CD14-positive monocyte (primary cell): ENCODE results near the gene CATSPER4. TPM values are rescaled to one million over a fixed set of nuclear protein-coding genes. Genes with fewer than 3 reads are reported as not detected.
"Not testable (repeated sequence)": the region's sequence is repeated elsewhere in the genome, so short reads cannot be mapped to it uniquely, and the experiment has no call there.

Experiments
- DNase-seq, 3 donors: peaks; one replicate each; pipeline ENCODE4 v3.0.0-alpha.2; 2011 to 2022
- H2AFZ ChIP-seq: 2 replicates; pipeline ENCODE4 v1.6.0; 2012; ENCODE audit warnings: mild to moderate bottlenecking, low read depth, low read length, inconsistent platforms; ENCODE audit not compliant: insufficient read depth, poor library complexity, severe bottlenecking
- H3K27ac ChIP-seq, 2 donors: 1 replicate in 1 of 2; 2 replicates in 1 of 2; pipeline ENCODE4 v1.5.1; 2012 to 2013; ENCODE audit warnings: low read length in 2 of 2, control low read depth in 1 of 2, inconsistent platforms in 1 of 2, low read depth in 1 of 2, mild to moderate bottlenecking in 1 of 2
- H3K27me3 ChIP-seq, 2 donors: one replicate each; pipeline versions ENCODE4 v1.6.0 to v1.6.1; 2011 to 2013; ENCODE audit warnings: low read length in 2 of 2; ENCODE audit not compliant: control insufficient read depth in 2 of 2, insufficient read depth in 2 of 2
- H3K36me3 ChIP-seq, 2 donors: replicated peaks in 1 of 2; 1 replicate in 1 of 2; 2 replicates in 1 of 2; pipeline versions ENCODE4 v1.5.1 to v1.6.1; 2012 to 2013; ENCODE audit warnings: low read length in 2 of 2, control low read depth in 1 of 2, inconsistent platforms in 1 of 2, mild to moderate bottlenecking in 1 of 2; ENCODE audit not compliant: insufficient read depth in 2 of 2, control insufficient read depth in 1 of 2
- H3K4me1 ChIP-seq, 2 donors: 1 replicate in 1 of 2; 2 replicates in 1 of 2; pipeline versions ENCODE4 v1.5.1 to v1.6.1; 2012 to 2013; ENCODE audit warnings: low read length in 2 of 2, control low read depth in 1 of 2, inconsistent platforms in 1 of 2, mild to moderate bottlenecking in 1 of 2, moderate library complexity in 1 of 2; ENCODE audit not compliant: insufficient read depth in 2 of 2, control insufficient read depth in 1 of 2
- H3K4me2 ChIP-seq: replicated peaks from 2 replicates; pipeline ENCODE3; 2012; ENCODE audit warnings: low read length, moderate library complexity, mild to moderate bottlenecking; ENCODE audit not compliant: poor library complexity, severe bottlenecking; ENCODE audit errors: extremely low read depth
- H3K4me3 ChIP-seq, 3 experiments: fragments of 200-600 bp in 1 of 3; sonication (generic) in 1 of 3; replicated peaks in 1 of 3; 1 replicate in 2 of 3; 2 replicates in 1 of 3; pipeline ENCODE4 v1.5.1; 2011 to 2013; ENCODE audit warnings: low read length in 3 of 3, mild to moderate bottlenecking in 3 of 3, control low read depth in 2 of 3, low read depth in 2 of 3, inconsistent platforms in 1 of 3, moderate library complexity in 1 of 3
- H3K79me2 ChIP-seq: 2 replicates; pipeline ENCODE4 v1.6.0; 2012; ENCODE audit warnings: mild to moderate bottlenecking, control low read depth, inconsistent platforms, low read length, moderate library complexity; ENCODE audit not compliant: insufficient read depth
- H3K9ac ChIP-seq: 2 replicates; pipeline ENCODE4 v1.6.0; 2017; ENCODE audit warnings: low read length, mild to moderate bottlenecking; ENCODE audit not compliant: insufficient read depth, poor library complexity, severe bottlenecking
- H3K9me3 ChIP-seq, 2 donors: replicated peaks in 1 of 2; 1 replicate in 1 of 2; 2 replicates in 1 of 2; pipeline versions ENCODE4 v1.5.1 to v1.6.1; 2012 to 2013; ENCODE audit warnings: low read length in 2 of 2, control low read depth in 1 of 2; ENCODE audit not compliant: control insufficient read depth in 1 of 2, insufficient read depth in 1 of 2
- H4K20me1 ChIP-seq: 2 replicates; pipeline ENCODE4 v1.6.0; 2012; ENCODE audit warnings: mild to moderate bottlenecking, low read length, control low read depth, moderate library complexity; ENCODE audit not compliant: insufficient read depth
- H3K27ac Mint-ChIP-seq, 7 donors: one replicate each; pipeline ENCODE4 v1.8.0; 2020; ENCODE audit warnings: mild to moderate bottlenecking in 7 of 7, mixed read lengths in 7 of 7, moderate library complexity in 6 of 7, inconsistent platforms in 2 of 7
- H3K27me3 Mint-ChIP-seq, 3 donors: one replicate each; pipeline ENCODE4 v1.8.0; 2021 to 2022; ENCODE audit warnings: low read depth in 3 of 3, mild to moderate bottlenecking in 3 of 3, mixed read lengths in 3 of 3, moderate library complexity in 3 of 3, inconsistent platforms in 1 of 3
- H3K36me3 Mint-ChIP-seq, 2 donors: one replicate each; pipeline ENCODE4 v1.8.0; 2020; ENCODE audit warnings: mixed read lengths in 2 of 2, inconsistent platforms in 1 of 2, mild to moderate bottlenecking in 1 of 2
- H3K4me1 Mint-ChIP-seq: one replicate; pipeline ENCODE4 v1.8.0; 2020; ENCODE audit warnings: mild to moderate bottlenecking, mixed read lengths
- H3K4me3 Mint-ChIP-seq, 2 donors: one replicate each; pipeline ENCODE4 v1.8.0; 2020; ENCODE audit warnings: mild to moderate bottlenecking in 2 of 2, mixed read lengths in 2 of 2, moderate library complexity in 1 of 2
- H3K9me3 Mint-ChIP-seq, 7 donors: one replicate each; pipeline ENCODE4 v1.8.0; 2020 to 2022; ENCODE audit warnings: mixed read lengths in 7 of 7, mild to moderate bottlenecking in 6 of 7, moderate library complexity in 6 of 7, inconsistent platforms in 2 of 7
- CTCF ChIP-seq: fragments of 200-600 bp; IDR thresholded peaks from one replicate; pipeline ENCODE4 v1.8.0; 2022; ENCODE audit warnings: antibody characterized with exemption, mild to moderate bottlenecking
- WGBS: methylation state at CpG from one replicate; pipeline ENCODE4 v1.1.5; 2013; ENCODE audit warnings: missing lambda C conversion rate; ENCODE audit not compliant: insufficient coverage; 5-methylcytosine and 5-hydroxymethylcytosine counted together
- intact Hi-C, 2 donors: fragments of 100-400 bp; cut with micrococcal nuclease; formaldehyde crosslinking; loops; one replicate each; pipeline versions ENCODE4 v1.15.0 to v1.15.1; 2023
- polyA plus RNA-seq, 3 donors: library from polyadenylated mRNA; depleted of rRNA in 1 of 3; unstranded in 2 of 3; stranded (reverse) in 1 of 3; fragments of 300-500 nt in 2 of 3; fragments of >200 nt in 1 of 3; fragmentation: Illumina TruSeq in 2 of 3; gene quantifications; 1 replicate in 2 of 3; 2 replicates in 1 of 3; pipeline ENCODE4 v1.2.3, GENCODE V29; 2012 to 2021

Gene CATSPER4
- polyA plus RNA-seq, 3 donors: not detected

- TF ChIP-seq CTCF: no peak
- Histone ChIP-seq H3K27me3 (peaks cover 0 to 25% of the 10 kb centered on the region in 2 donors), H3K79me2 (no peaks in the 10 kb centered on the region), H2AFZ (peak overlapping the region; percentile 81), H3K4me1 (peaks cover 10 to 13% of the 10 kb centered on the region in 2 donors), H3K4me2 (peak overlapping the region; percentile 79), H3K36me3 (no peaks in the 10 kb centered on the region), H3K9ac (peak overlapping the region; percentile 48), H3K4me3 (peak overlapping the region; percentile 17 to 70 (median 36)), H3K9me3 (no peaks in the 10 kb centered on the region), H4K20me1 (no peaks in the 10 kb centered on the region), H3K27ac (no peak overlapping the region)
- intact Hi-C loops: no loop called here
- WGBS: 10% methylated on average over 46 of the region's 50 CpGs
- peak; percentile 49 to 62 (median 49) for DNase-seq
- peaks cover 0 to 6% of the 10 kb centered on the region in 2 donors for H3K36me3 Mint-ChIP-seq
- no peak overlapping the region for H3K27ac Mint-ChIP-seq
- H3K27me3 Mint-ChIP-seq: peaks cover 33 to 43% (median 35%) of the 10 kb centered on the region in 3 donors
- peak overlapping the region; percentile 80 to 88 for H3K4me3 Mint-ChIP-seq
- peaks cover 0 to 3% (median 0%) of the 10 kb centered on the region in 7 donors for H3K9me3 Mint-ChIP-seq
- peaks cover 15% of the 10 kb centered on the region for H3K4me1 Mint-ChIP-seq
Observed at GRCh38 chr1:26225033-26225831, 34.8 kb downstream of the CATSPER4 start.

GRCh38 chr1:26230682-26231081 lies 40.3 kb downstream of the CATSPER4 start:
- intact Hi-C loops: loop anchor here in 1 of 2 donors (5.0 kb wide), 1 partner anchor 63 kb away; the partner anchor contains the start of genes C1orf232 and ZNF593
- peaks cover 19 to 22% of the 10 kb centered on the region in 2 donors for H3K4me1 ChIP-seq
- peaks cover 16% of the 10 kb centered on the region for H3K4me1 Mint-ChIP-seq
- H2AFZ ChIP-seq, H3K27me3 ChIP-seq, H3K9me3 ChIP-seq, H3K36me3 ChIP-seq, H3K9ac ChIP-seq, H3K36me3 Mint-ChIP-seq, H3K4me2 ChIP-seq, H4K20me1 ChIP-seq, H3K4me3 Mint-ChIP-seq, H3K4me3 ChIP-seq: not testable (repeated sequence)
- peak overlapping the region in 1 of 2 donors; percentile 31 for H3K27ac ChIP-seq
- WGBS: no CpG with 5 or more reads among the region's 2 CpGs
- peak overlapping the region in 3 of 7 donors; percentile 35 to 46 (median 38) for H3K27ac Mint-ChIP-seq
- peaks cover 15% of the 10 kb centered on the region for H3K79me2 ChIP-seq
- peak; percentile 50 to 69 (median 57) for DNase-seq
- H3K9me3 Mint-ChIP-seq: peaks cover 0 to 10% (median 7%) of the 10 kb centered on the region in 7 donors
- H3K27me3 Mint-ChIP-seq: peaks cover 17 to 21% (median 17%) of the 10 kb centered on the region in 3 donors
